Ascending aorta (tissue), 2 donors: ENCODE results near the gene CDK18. TPM values are rescaled to one million over a fixed set of nuclear protein-coding genes. Genes with fewer than 3 reads are reported as not detected.
A peak's percentile ranks its signal among the peaks of the same experiment; 100 is the strongest.

Experiments used
- DNase-seq, 2 donors: peaks; one replicate each; pipeline ENCODE4 v3.0.0-alpha.2; 2019; ENCODE audit warnings: low spot score in 2 of 2
- H3K27ac ChIP-seq, 2 donors: fragments of 200-600 bp; sonication (generic); one replicate each; pipeline ENCODE4 v1.5.1; 2016 to 2017; ENCODE audit warnings: mild to moderate bottlenecking in 1 of 2
- H3K27me3 ChIP-seq: fragments of 200-600 bp; sonication (generic); one replicate; pipeline ENCODE4 v1.5.1; 2017
- H3K36me3 ChIP-seq, 2 donors: fragments of 200-600 bp; sonication (generic); one replicate each; pipeline ENCODE4 v1.5.1; 2016
- H3K4me1 ChIP-seq, 2 donors: fragments of 200-600 bp; sonication (generic); one replicate each; pipeline ENCODE4 v1.5.1; 2016 to 2017; ENCODE audit warnings: mild to moderate bottlenecking in 1 of 2
- H3K4me3 ChIP-seq, 2 donors: fragments of 200-600 bp; sonication (generic); one replicate each; pipeline ENCODE4 v1.5.1; 2016 to 2017; ENCODE audit warnings: mild to moderate bottlenecking in 1 of 2
- H3K9me3 ChIP-seq, 2 donors: fragments of 200-600 bp; sonication (generic); one replicate each; pipeline ENCODE4 v1.5.1; 2016
- CTCF ChIP-seq, 3 experiments: fragments of 200-600 bp in 2 of 3; fragments of 450-650 bp in 1 of 3; sonication (generic) in 2 of 3; IDR thresholded peaks; one replicate each; pipeline ENCODE4 v1.5.1; 2016 to 2019; ENCODE audit warnings: antibody characterized with exemption in 3 of 3, mild to moderate bottlenecking in 1 of 3, moderate library complexity in 1 of 3
- intact Hi-C: fragments of 100-400 bp; cut with DNase I; formaldehyde crosslinking; loops from one replicate; pipeline ENCODE4 v1.15.1; 2023
- total RNA-seq: library from RNA; depleted of rRNA; stranded (reverse); fragments of >200 nt; gene quantifications from one replicate; pipeline ENCODE4 v1.1.0, GENCODE V29; 2016

CDK18 gene
- total RNA-seq, 1 donor from 2014 or later: 70.0 TPM

GRCh38 chr1:205572421-205572820 is 68.0 kb downstream of the CDK18 start:
- Histone ChIP-seq H3K27ac (no peak overlapping the region), H3K9me3 (no peaks in the 10 kb centered on the region), H3K36me3 (no peaks in the 10 kb centered on the region), H3K27me3 (peaks cover 3% of the 10 kb centered on the region), H3K4me3 (no peak overlapping the region), H3K4me1 (peaks cover 2 to 4% of the 10 kb centered on the region in 2 donors)
- intact Hi-C loops: no loop called here
- no peak for TF ChIP-seq CTCF (IDR thresholded peaks at IDR 0.05)
- peak in 1 of 2 donors; percentile 22 for DNase-seq

- H3K27ac ChIP-seq: no peak overlapping the region
- no peak for DNase-seq
- H3K36me3 ChIP-seq: no peaks in the 10 kb centered on the region
- no peaks in the 10 kb centered on the region for H3K27me3 ChIP-seq
- no peaks in the 10 kb centered on the region for H3K9me3 ChIP-seq
- no peak for TF ChIP-seq CTCF (IDR thresholded peaks at IDR 0.05)
- H3K4me1 ChIP-seq: no peaks in the 10 kb centered on the region
- H3K4me3 ChIP-seq: no peak overlapping the region
- intact Hi-C loops: no loop called here
Observed at GRCh38 chr1:205575294-205575885, 70.9 kb downstream of the CDK18 start.

- DNase-seq: peak in 1 of 2 donors; percentile 54
- no peak for TF ChIP-seq CTCF (IDR thresholded peaks at IDR 0.05)
- H3K27me3 ChIP-seq: no peaks in the 10 kb centered on the region
Observed at GRCh38 chr1:205576011-205576410, 71.5 kb downstream of the CDK18 start.

GRCh38 chr1:205576805-205577761 is 72.6 kb downstream of the CDK18 start:
- no peaks in the 10 kb centered on the region for H3K9me3 ChIP-seq

More at GRCh38 chr1:205576011-205576410, 71.5 kb downstream of the CDK18 start:
- Histone ChIP-seq H3K4me1 (no peaks in the 10 kb centered on the region), H3K4me3 (no peak overlapping the region), H3K27ac (no peak overlapping the region), H3K36me3 (no peaks in the 10 kb centered on the region), H3K9me3 (no peaks in the 10 kb centered on the region)
- intact Hi-C loops: no loop called here

More at GRCh38 chr1:205576805-205577761, 72.6 kb downstream of the CDK18 start:
- no peaks in the 10 kb centered on the region for H3K36me3 ChIP-seq
- no peaks in the 10 kb centered on the region for H3K27me3 ChIP-seq
- H3K27ac ChIP-seq: no peak overlapping the region
- no peaks in the 10 kb centered on the region for H3K4me1 ChIP-seq
- TF ChIP-seq CTCF (IDR thresholded peaks at IDR 0.05): no peak
- no peak overlapping the region for H3K4me3 ChIP-seq
- intact Hi-C loops: no loop called here
- peak in 1 of 2 donors; percentile 39 for DNase-seq
